Right lobe of liver (tissue), 6 donors: ENCODE data around the gene NAT14. TPM values are rescaled to one million over a fixed set of nuclear protein-coding genes. Genes with fewer than 3 reads are reported as not detected.
"Not testable (repeated sequence)": the region's sequence is repeated elsewhere in the genome, so short reads cannot be mapped to it uniquely, and the experiment has no call there.

Experiments
- ATAC-seq, 4 donors: fragments of 200-7000 bp; cut with Tn5 transposase; one replicate each; pipeline ENCODE4 v1.9.1; 2020; ENCODE audit warnings: mild to moderate bottlenecking in 4 of 4, moderate library complexity in 4 of 4
- DNase-seq, 3 donors: peaks; one replicate each; pipeline ENCODE4 v3.0.0-alpha.2; 2020
- H3K27ac ChIP-seq, 3 donors: fragments of 200-600 bp; one replicate each; pipeline ENCODE4 v1.8.0; 2022
- H3K27me3 ChIP-seq, 2 donors: fragments of 200-600 bp; one replicate each; pipeline ENCODE4 v1.8.0; 2022
- H3K36me3 ChIP-seq, 4 donors: fragments of 200-600 bp; sonication (generic) in 1 of 4; one replicate each; pipeline versions ENCODE4 v1.5.1 to v1.8.0; 2017 to 2022; ENCODE audit warnings: control low read depth in 1 of 4
- H3K4me1 ChIP-seq, 4 donors: fragments of 200-600 bp; sonication (generic) in 1 of 4; one replicate each; pipeline versions ENCODE4 v1.5.1 to v1.8.0; 2017 to 2022; ENCODE audit warnings: control low read depth in 1 of 4
- H3K4me3 ChIP-seq, 3 donors: fragments of 200-600 bp; one replicate each; pipeline ENCODE4 v1.8.0; 2022
- H3K9me3 ChIP-seq, 4 donors: fragments of 200-600 bp; sonication (generic) in 1 of 4; one replicate each; pipeline versions ENCODE4 v1.5.1 to v1.8.0; 2017 to 2022; ENCODE audit warnings: control low read depth in 1 of 4
- POLR2A ChIP-seq: fragments of 450-650 bp; IDR thresholded peaks from one replicate; pipeline ENCODE4 v1.6.1; 2017; ENCODE audit warnings: antibody characterized with exemption, mild to moderate bottlenecking
- WGBS: methylation state at CpG from one replicate; pipeline ENCODE4 v1.1.6; 2018; ENCODE audit warnings: low coverage, low lambda C conversion rate; ENCODE audit not compliant: insufficient coverage; ENCODE audit errors: missing lambda C conversion rate; 5-methylcytosine and 5-hydroxymethylcytosine counted together
- intact Hi-C, 2 donors: fragments of 100-400 bp; cut with DNase I; formaldehyde crosslinking; loops; one replicate each; pipeline versions ENCODE4 v1.11.2 to v1.14.1; 2022
- total RNA-seq, 6 experiments: library from RNA; depleted of rRNA in 2 of 6; stranded (reverse); fragments of >200 nt in 2 of 6; fragmentation: NEBNext Ultra II Directional in 3 of 6; extraction: Animal tissue kit (Norgen Biotek cat#: 25700) in 3 of 6; gene quantifications; one replicate each; pipeline versions ENCODE4 v1.1.0 to v1.2.4, GENCODE V29; 2016 to 2023
- TF ChIP-seq, protein P1 (sequence below), 4 donors: fragments of 200-600 bp in 3 of 4; fragments of 450-650 bp in 1 of 4; IDR thresholded peaks; one replicate each; pipeline versions ENCODE4 v1.5.1 to v1.8.0; 2016 to 2022; ENCODE audit warnings: antibody characterized with exemption in 4 of 4, mild to moderate bottlenecking in 2 of 4
- donor health status: DM: no; HTN: yes; CAD: no.
- donor health status: DM: no; HTN: no; CAD: no.
- donor health status: DM: no; HTN: no; CAD: no.
- donor health status: DM: no; HTN: yes; CAD: no.
- donor health status: DM: no; HTN: yes; CAD: no.

NAT14 gene
- total RNA-seq, 6 experiments from 2014 or later, result 2.5 to 6.0 (median 3.9) TPM

DNA sequence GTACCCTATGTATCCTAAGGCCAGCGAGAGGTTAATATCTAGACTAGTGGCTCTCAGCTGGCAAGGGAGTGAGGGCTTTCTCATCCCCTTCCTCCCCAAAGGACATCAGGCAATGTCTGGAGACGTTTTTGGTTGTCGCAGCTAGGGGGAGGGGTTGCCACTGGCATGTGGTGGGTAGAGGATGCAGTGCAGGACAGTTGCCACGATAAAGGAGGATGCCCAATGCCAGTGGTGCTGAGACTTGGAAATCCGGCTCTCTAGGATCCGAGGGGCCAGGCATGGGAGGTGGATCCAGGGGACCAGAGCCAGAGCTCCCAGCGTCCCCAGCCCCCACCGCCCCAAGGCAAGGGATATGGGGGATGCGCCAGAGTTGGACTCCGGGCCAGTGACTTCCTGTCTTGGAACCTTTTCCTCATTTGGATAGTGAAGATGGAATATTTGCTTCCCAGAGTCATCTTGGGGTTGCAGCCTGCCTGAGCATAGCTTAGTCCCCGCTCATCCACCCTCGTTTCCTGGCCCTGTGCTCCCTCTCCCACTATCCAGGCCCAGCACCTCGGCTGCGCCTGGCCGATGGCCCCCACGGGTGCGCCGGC lies 8.2 kb downstream of the NAT14 start:
- ATAC-seq, result peak in 1 of 4 donors; percentile 18
- Histone ChIP-seq H3K27ac (peak overlapping the region in 1 of 3 donors; percentile 43), H3K4me3 (peak overlapping the region in 1 of 3 donors; percentile 19), H3K9me3 (no peaks in the 10 kb centered on the region), H3K27me3 (no peaks in the 10 kb centered on the region), H3K4me1 (no peaks in the 10 kb centered on the region), H3K36me3 (no peaks in the 10 kb centered on the region)
- TF ChIP-seq, protein P1, sequence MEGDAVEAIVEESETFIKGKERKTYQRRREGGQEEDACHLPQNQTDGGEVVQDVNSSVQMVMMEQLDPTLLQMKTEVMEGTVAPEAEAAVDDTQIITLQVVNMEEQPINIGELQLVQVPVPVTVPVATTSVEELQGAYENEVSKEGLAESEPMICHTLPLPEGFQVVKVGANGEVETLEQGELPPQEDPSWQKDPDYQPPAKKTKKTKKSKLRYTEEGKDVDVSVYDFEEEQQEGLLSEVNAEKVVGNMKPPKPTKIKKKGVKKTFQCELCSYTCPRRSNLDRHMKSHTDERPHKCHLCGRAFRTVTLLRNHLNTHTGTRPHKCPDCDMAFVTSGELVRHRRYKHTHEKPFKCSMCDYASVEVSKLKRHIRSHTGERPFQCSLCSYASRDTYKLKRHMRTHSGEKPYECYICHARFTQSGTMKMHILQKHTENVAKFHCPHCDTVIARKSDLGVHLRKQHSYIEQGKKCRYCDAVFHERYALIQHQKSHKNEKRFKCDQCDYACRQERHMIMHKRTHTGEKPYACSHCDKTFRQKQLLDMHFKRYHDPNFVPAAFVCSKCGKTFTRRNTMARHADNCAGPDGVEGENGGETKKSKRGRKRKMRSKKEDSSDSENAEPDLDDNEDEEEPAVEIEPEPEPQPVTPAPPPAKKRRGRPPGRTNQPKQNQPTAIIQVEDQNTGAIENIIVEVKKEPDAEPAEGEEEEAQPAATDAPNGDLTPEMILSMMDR (IDR thresholded peaks at IDR 0.05), result no peak
- TF ChIP-seq POLR2A, result no peak
- intact Hi-C loops, result loop anchor here in 1 of 2 donors (10.0 kb wide), 1 partner anchor 348 kb away; the partner anchor contains the start of gene TNNT1
- 43% methylated on average over 8 of the region's 18 CpGs for WGBS
- DNase-seq, result no peak

DNA sequence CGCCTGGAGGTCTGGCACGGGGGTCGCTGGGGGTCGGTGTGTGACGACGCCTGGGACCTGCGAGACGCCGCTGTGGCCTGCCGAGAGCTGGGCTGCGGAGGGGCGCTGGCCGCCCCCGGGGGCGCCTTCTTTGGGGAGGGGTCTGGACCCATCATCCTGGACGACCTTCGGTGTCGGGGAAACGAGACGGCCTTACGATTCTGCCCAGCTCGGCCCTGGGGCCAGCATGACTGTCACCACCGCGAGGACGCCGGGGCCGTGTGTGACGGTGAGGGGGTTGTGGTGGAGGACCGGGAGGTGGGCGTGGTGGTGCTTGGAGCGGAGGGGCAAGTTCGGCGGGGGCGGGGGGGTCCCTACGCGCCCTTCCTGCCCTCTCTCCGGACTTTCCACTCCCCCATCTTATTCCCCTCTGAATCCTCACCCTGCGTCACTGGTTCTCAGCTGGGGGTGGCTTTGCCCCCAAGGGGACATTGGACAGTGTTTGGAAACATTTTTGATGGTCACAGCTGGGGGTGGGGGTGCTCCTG lies 8.7 kb downstream of the NAT14 start:
- Histone ChIP-seq H3K4me1 (no peaks in the 10 kb centered on the region), H3K27me3 (no peaks in the 10 kb centered on the region), H3K9me3 (no peaks in the 10 kb centered on the region), H3K4me3 (peak overlapping the region in 2 of 3 donors; percentile 12 to 19), H3K36me3 (no peaks in the 10 kb centered on the region), H3K27ac (peak overlapping the region in 1 of 3 donors; percentile 43)
- DNase-seq (no peak), ATAC-seq (no peak)
- intact Hi-C loops, result loop anchor here in 1 of 2 donors (10.0 kb wide), 1 partner anchor 349 kb away; the partner anchor contains the start of gene TNNT1
- no CpG with 5 or more reads among the region's 38 CpGs for WGBS
- no peak for TF ChIP-seq POLR2A
- TF ChIP-seq, protein P1 (IDR thresholded peaks at IDR 0.05), result no peak

DNA sequence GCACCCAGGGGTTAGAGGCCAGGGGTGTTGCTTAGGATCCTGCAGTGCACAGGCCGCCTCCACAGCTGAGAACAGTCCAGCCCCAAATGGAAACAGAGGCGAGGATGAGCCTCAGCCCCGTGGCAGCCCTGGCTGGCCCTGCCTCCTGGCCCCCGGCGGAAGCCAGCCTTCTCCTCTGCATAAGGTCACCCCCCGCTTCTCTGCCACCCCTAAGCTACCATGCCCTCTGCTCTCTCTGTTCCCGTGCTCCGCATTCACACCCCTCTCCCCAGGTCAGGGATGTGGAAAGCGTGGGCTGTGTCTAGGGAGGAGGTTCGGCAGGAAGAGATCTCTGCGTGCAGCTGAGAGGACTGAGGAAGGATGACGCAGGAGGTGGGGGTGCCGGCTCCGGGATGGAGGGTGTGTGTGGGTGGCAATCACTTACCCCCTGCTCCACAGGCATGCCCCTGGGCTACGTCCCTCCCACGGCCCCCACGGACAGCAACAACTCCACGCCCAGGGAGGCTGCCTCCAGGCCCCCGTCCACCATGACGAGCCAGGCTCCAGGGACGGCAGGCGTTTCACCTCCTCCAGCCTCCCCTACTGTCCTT lies 9.3 kb downstream of the NAT14 start:
- Histone ChIP-seq H3K27ac (peak overlapping the region in 1 of 3 donors; percentile 43), H3K4me1 (no peaks in the 10 kb centered on the region), H3K27me3 (no peaks in the 10 kb centered on the region), H3K9me3 (no peaks in the 10 kb centered on the region), H3K36me3 (no peaks in the 10 kb centered on the region), H3K4me3 (peak overlapping the region; percentile 12 to 19 (median 16))
- no peak for DNase-seq
- WGBS, result 17% methylated on average over 5 of the region's 22 CpGs
- intact Hi-C loops, result loop anchor here in 1 of 2 donors (10.0 kb wide), 1 partner anchor 349 kb away; the partner anchor contains the start of gene TNNT1
- no peak for TF ChIP-seq POLR2A
- TF ChIP-seq, protein P1 (IDR thresholded peaks at IDR 0.05), result no peak
- ATAC-seq, result peak; percentile 17 to 69 (median 32)

DNA sequence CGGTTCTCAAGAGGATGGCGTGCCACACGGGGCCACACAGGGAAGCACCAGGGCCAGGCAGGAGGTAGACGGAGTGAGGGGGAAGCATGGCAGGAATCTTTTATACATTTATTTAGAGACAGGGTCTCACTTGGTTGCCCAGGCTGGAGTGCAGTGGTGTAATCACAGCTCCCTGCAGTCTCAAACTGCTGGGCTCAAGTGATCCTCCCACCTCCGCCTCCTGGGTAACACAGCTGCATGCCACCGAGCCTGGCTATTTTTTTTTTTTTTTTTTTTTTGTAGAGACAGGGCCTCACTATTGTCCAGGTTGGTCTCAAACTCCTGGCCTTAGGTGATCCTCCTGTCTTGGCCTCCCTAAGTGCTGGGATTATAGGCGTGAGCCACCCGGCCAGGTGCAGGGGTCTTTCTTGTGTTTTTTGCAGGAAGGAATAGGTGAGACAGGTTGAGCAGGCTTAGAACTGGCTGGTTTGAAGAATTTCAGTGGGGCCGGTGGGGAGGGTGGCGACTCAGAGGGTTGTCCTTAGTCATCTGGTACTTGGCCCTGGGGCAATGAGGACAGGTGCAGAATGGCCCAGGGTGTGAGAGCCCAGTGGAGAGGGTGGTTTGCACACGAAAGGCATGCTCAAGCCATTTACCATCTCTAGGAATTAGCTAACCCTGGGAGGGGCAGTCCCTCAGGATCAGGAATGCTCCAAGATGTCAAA lies 10.8 kb downstream of the NAT14 start:
- intact Hi-C loops, result loop anchor here in 1 of 2 donors (10.0 kb wide), 1 partner anchor 351 kb away; the partner anchor contains the start of gene TNNT1
- 75% methylated on average over 9 of the region's 11 CpGs for WGBS
- no peaks in the 10 kb centered on the region for H3K27me3 ChIP-seq
- ATAC-seq, result no peak
- H3K4me1 ChIP-seq, result no peaks in the 10 kb centered on the region
- H3K27ac ChIP-seq, result no peak overlapping the region
- no peak for DNase-seq
- TF ChIP-seq, protein P1 (IDR thresholded peaks at IDR 0.05), result no peak
- no peak for TF ChIP-seq POLR2A
- no peaks in the 10 kb centered on the region for H3K36me3 ChIP-seq
- no peaks in the 10 kb centered on the region for H3K9me3 ChIP-seq
- H3K4me3 ChIP-seq, result no peak overlapping the region

DNA sequence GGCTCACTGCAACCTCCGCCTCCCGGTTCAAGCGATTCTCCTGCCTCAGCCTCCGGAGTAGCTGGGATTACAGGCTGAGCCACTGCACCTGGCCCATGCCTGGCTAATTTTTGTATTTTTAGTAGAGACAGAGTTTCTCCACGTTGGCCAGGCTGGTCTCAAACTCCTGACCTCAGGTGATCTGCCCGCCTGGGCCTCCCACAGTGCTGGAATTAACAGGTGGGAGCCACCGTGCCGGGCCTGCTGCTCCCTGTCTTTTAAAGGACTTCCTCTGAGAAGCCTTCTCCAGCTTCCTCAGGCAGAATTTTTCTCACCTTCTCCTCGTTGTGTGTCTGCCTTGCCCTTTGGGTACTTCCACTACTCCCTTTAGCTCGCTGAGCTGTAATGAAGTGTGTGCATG lies 11.8 kb downstream of the NAT14 start:
- H3K4me1 ChIP-seq, H3K36me3 ChIP-seq, H3K9me3 ChIP-seq, H3K27me3 ChIP-seq, H3K4me3 ChIP-seq, ATAC-seq, DNase-seq, H3K27ac ChIP-seq: not testable (repeated sequence)
- WGBS, result 69% methylated on average over 6 of the region's 10 CpGs
- intact Hi-C loops, result loop anchor here in 1 of 2 donors (10.0 kb wide), 1 partner anchor 352 kb away; the partner anchor contains the start of gene TNNT1
